Measurements from ENCODE around the gene FOXP2. TPM values are rescaled to one million over a fixed set of nuclear protein-coding genes. Genes with fewer than 3 reads are reported as not detected.

FOXP2 gene
- total and polyA plus RNA-seq, 2 of the 4 experiments (the other 2 are of a cell fraction), result 0.89 to 1.1 TPM

- intact Hi-C loops (cut with micrococcal nuclease) (no loop called here), in situ Hi-C loops (cut with MboI; ENCODE audit: low sequenced_read_pairs) (no loop called here), dilution Hi-C loops (cut with HindIII; ENCODE audit: low sequenced_read_pairs, unreplicated experiment) (no loop called here)
- H3K27me3 ChIP-seq (ENCODE audit: control insufficient read depth, insufficient read depth, low read length), result no peaks in the 10 kb centered on the region
- H2AK5ac ChIP-seq (ENCODE audit: low read depth, low read length), result no peak overlapping the region
- no peak overlapping the region for H3K56ac ChIP-seq (ENCODE audit: extremely low read depth, insufficient read depth, low read length)
- no peaks in the 10 kb centered on the region for H3K9me3 ChIP-seq (ENCODE audit: control insufficient read depth, insufficient read depth, low read length)
- H3K9me1 ChIP-seq (ENCODE audit: insufficient read depth, low read length), result no peaks in the 10 kb centered on the region
- H3K4ac ChIP-seq (ENCODE audit: low read depth, low read length), result no peak overlapping the region
- H3K4me2 ChIP-seq (ENCODE audit: low read depth, low read length), result no peak overlapping the region
- no peak overlapping the region for H4K5ac ChIP-seq (ENCODE audit: low read depth, low read length)
- H3K4me3 ChIP-seq (ENCODE audit: insufficient read depth, low read depth, low read length), result no peak overlapping the region
- no peak for TF ChIP-seq SMC3 (IDR thresholded peaks at IDR 0.05; ENCODE audit: low read depth, low read length)
- TF ChIP-seq FOS (IDR thresholded peaks at IDR 0.05; ENCODE audit: low read depth, low read length), result no peak
- TF ChIP-seq RAD21 (IDR thresholded peaks at IDR 0.05; ENCODE audit: low read length), result no peak
- no peak overlapping the region for H2AK9ac ChIP-seq (replicated peaks; ENCODE audit: low read depth, low read length, poor library complexity)
- no peak overlapping the region for H2BK120ac ChIP-seq (ENCODE audit: low read depth, low read length)
- H2BK5ac ChIP-seq (ENCODE audit: low read depth, low read length, poor library complexity, severe bottlenecking), result no peak overlapping the region
- H3K27ac ChIP-seq (ENCODE audit: insufficient read depth, low read length), result no peak overlapping the region
- H2BK20ac ChIP-seq (ENCODE audit: low read depth, low read length), result no peak overlapping the region
- no peaks in the 10 kb centered on the region for H3K79me1 ChIP-seq (ENCODE audit: low read depth in 1 of 2, low read length in 2 of 2)
- no peak overlapping the region for H3K9ac ChIP-seq (ENCODE audit: low read depth, low read length)
- no CpG with 5 or more reads among the region's 5 CpGs for WGBS, 2 experiments (ENCODE audit: extremely low coverage in 2 of 2, insufficient read length in 1 of 2)
- H4K91ac ChIP-seq (ENCODE audit: insufficient read depth, low read depth, low read length), result no peak overlapping the region
- no peak overlapping the region for H3K23ac ChIP-seq (ENCODE audit: low read depth, low read length)
- H3K36me3 ChIP-seq (ENCODE audit: control insufficient read depth, insufficient read depth, low read length), result no peaks in the 10 kb centered on the region
- ATAC-seq (ENCODE audit: low read depth) (no peak), DNase-seq (no peak)
- ChIA-PET CTCF (no interaction called here), POLR2A (ENCODE audit: unreplicated experiment) (no interaction called here)
- H3K4me1 ChIP-seq (ENCODE audit: control insufficient read depth, insufficient read depth, low read length), result no peaks in the 10 kb centered on the region
- no peak overlapping the region for H2BK15ac ChIP-seq (ENCODE audit: low read depth, low read length)
- H4K8ac ChIP-seq (ENCODE audit: low read depth in 2 of 2, low read length in 2 of 2), result no peak overlapping the region
- no peak overlapping the region for H2AFZ ChIP-seq (replicated peaks; ENCODE audit: low read length, poor library complexity)
- H3K18ac ChIP-seq (ENCODE audit: low read depth, low read length), result no peak overlapping the region
- no peak overlapping the region for H3K14ac ChIP-seq (replicated peaks; ENCODE audit: low read depth, low read length)
- H4K20me1 ChIP-seq (ENCODE audit: insufficient read depth, low read length), result no peaks in the 10 kb centered on the region
- BruUV-seq (replicated peaks), result no TSS peak
These were observed 16.6 kb downstream of the FOXP2 start for GRCh38 chr7:114431189-114431588.

Data from IMR-90 (cell line).